IPS-NIHi7 (cell line): ENCODE measurements around the gene TNFRSF1B.

Experiments
- DNase-seq: peaks from one replicate; pipeline ENCODE4 v3.0.0; 2012; ENCODE audit warnings: mixed read lengths; ENCODE audit errors: extremely low spot score

Gene TNFRSF1B

GRCh38 chr1:12157366-12158231, 9.2 kb upstream of the TNFRSF1B start:
- DNase-seq = no peak

- DNase-seq = no peak
Observed at GRCh38 chr1:12158357-12159092, 8.3 kb upstream of the TNFRSF1B start.

- DNase-seq = no peak
Observed at GRCh38 chr1:12159816-12160215, 7.0 kb upstream of the TNFRSF1B start.

- no peak for DNase-seq
Observed at GRCh38 chr1:12161324-12161661, 5.5 kb upstream of the TNFRSF1B start.

GRCh38 chr1:12161662-12162458, 4.9 kb upstream of the TNFRSF1B start:
- DNase-seq = peak; percentile 69

GRCh38 chr1:12162459-12163137, 4.2 kb upstream of the TNFRSF1B start:
- no peak for DNase-seq

- DNase-seq = no peak
Observed at GRCh38 chr1:12163210-12163609, 3.6 kb upstream of the TNFRSF1B start.

GRCh38 chr1:12164210-12164609, 2.6 kb upstream of the TNFRSF1B start:
- no peak for DNase-seq

GRCh38 chr1:12165342-12165741, 1.4 kb upstream of the TNFRSF1B start:
- DNase-seq = no peak

- no peak for DNase-seq
Observed at GRCh38 chr1:12167493-12168429, 970 bp downstream of the TNFRSF1B start.

GRCh38 chr1:12168451-12169160, 1.8 kb downstream of the TNFRSF1B start:
- DNase-seq = no peak

- no peak for DNase-seq
Observed at GRCh38 chr1:12169442-12170135, 2.8 kb downstream of the TNFRSF1B start.

GRCh38 chr1:12170263-12170671, 3.5 kb downstream of the TNFRSF1B start:
- no peak for DNase-seq

GRCh38 chr1:12171206-12172041, 4.6 kb downstream of the TNFRSF1B start:
- DNase-seq = no peak

- no peak for DNase-seq
Observed at GRCh38 chr1:12172042-12172851, 5.5 kb downstream of the TNFRSF1B start.

- no peak for DNase-seq
Observed at GRCh38 chr1:12173041-12173509, 6.3 kb downstream of the TNFRSF1B start.

GRCh38 chr1:12173631-12174121, 6.9 kb downstream of the TNFRSF1B start:
- no peak for DNase-seq
